Amniotic stem cell (primary cell): ENCODE results near the gene RAB5IF.
"Not testable (repeated sequence)": the region's sequence is repeated elsewhere in the genome, so short reads cannot be mapped to it uniquely, and the experiment has no call there.

Source experiments
- DNase-seq: peaks from one replicate; lab custom pipeline; 2025; lab: John Stamatoyannopoulos, UW

RAB5IF gene

GRCh38 chr20:36585410-36586125, 20.0 kb upstream of the RAB5IF start:
- DNase-seq, result no peak

- DNase-seq, result no peak
Measured at GRCh38 chr20:36587388-36588070, 18.1 kb upstream of the RAB5IF start.

- DNase-seq, result no peak
Measured at GRCh38 chr20:36591281-36591680, 14.3 kb upstream of the RAB5IF start.

- DNase-seq, result no peak
Measured at GRCh38 chr20:36591854-36592641, 13.5 kb upstream of the RAB5IF start.

- no peak for DNase-seq
Measured at GRCh38 chr20:36593347-36593929, 12.1 kb upstream of the RAB5IF start.

- no peak for DNase-seq
Measured at GRCh38 chr20:36599912-36600345, 5.7 kb upstream of the RAB5IF start.

GRCh38 chr20:36601540-36601939, 4.0 kb upstream of the RAB5IF start:
- DNase-seq, result no peak

- DNase-seq, result no peak
Measured at GRCh38 chr20:36604952-36605398, 604 bp upstream of the RAB5IF start.

- no peak for DNase-seq
Measured at GRCh38 chr20:36606158-36607066, 833 bp downstream of the RAB5IF start.

- DNase-seq, result no peak
Measured at GRCh38 chr20:36607586-36608387, 2.2 kb downstream of the RAB5IF start.

GRCh38 chr20:36608388-36608728, 2.8 kb downstream of the RAB5IF start:
- DNase-seq, result not testable (repeated sequence)

GRCh38 chr20:36611625-36612024, 6.0 kb downstream of the RAB5IF start:
- no peak for DNase-seq

- no peak for DNase-seq
Measured at GRCh38 chr20:36613974-36614373, 8.4 kb downstream of the RAB5IF start.

- DNase-seq, result no peak
Measured at GRCh38 chr20:36614781-36615557, 9.4 kb downstream of the RAB5IF start.

- DNase-seq, result no peak
Measured at GRCh38 chr20:36620917-36621316, 15.3 kb downstream of the RAB5IF start.

GRCh38 chr20:36623444-36623843, 17.9 kb downstream of the RAB5IF start:
- no peak for DNase-seq

- no peak for DNase-seq
Measured at GRCh38 chr20:36624068-36624943, 18.7 kb downstream of the RAB5IF start.

- DNase-seq, result no peak
Measured at GRCh38 chr20:36624944-36625324, 19.4 kb downstream of the RAB5IF start.

- no peak for DNase-seq
Measured at GRCh38 chr20:36628076-36628475, 22.5 kb downstream of the RAB5IF start.
